Fibroblast of lung (primary cell): ENCODE results near the gene EPHA5. TPM values are rescaled to one million over a fixed set of nuclear protein-coding genes. Genes with fewer than 3 reads are reported as not detected.

Source experiments
- DNase-seq, 2 donors: peaks; one replicate each; pipeline versions ENCODE4 v3.0.0 to v3.0.0-alpha.2; 2010; ENCODE audit warnings: low read depth in 2 of 2
- H2AFZ ChIP-seq: 2 replicates; pipeline ENCODE4 v1.5.1; 2012; ENCODE audit warnings: low read length, control low read depth, inconsistent platforms
- H3K27ac ChIP-seq: 2 replicates; pipeline ENCODE4 v1.5.1; 2011; ENCODE audit warnings: low read length, control low read depth; ENCODE audit not compliant: insufficient read depth
- H3K27me3 ChIP-seq: 2 replicates; pipeline ENCODE4 v1.5.1; 2011; ENCODE audit warnings: mild to moderate bottlenecking, low read length; ENCODE audit not compliant: control insufficient read depth, insufficient read depth
- H3K36me3 ChIP-seq: 2 replicates; pipeline ENCODE4 v1.5.1; 2011; ENCODE audit warnings: low read length; ENCODE audit not compliant: control insufficient read depth, insufficient read depth
- H3K4me1 ChIP-seq: 2 replicates; pipeline ENCODE4 v1.5.1; 2011; ENCODE audit warnings: low read length; ENCODE audit not compliant: control insufficient read depth, insufficient read depth; ENCODE audit errors: extremely low read depth
- H3K4me2 ChIP-seq: 2 replicates; pipeline ENCODE4 v1.5.1; 2011; ENCODE audit warnings: low read length, control low read depth; ENCODE audit not compliant: insufficient read depth; ENCODE audit errors: extremely low read depth
- H3K4me3 ChIP-seq, 4 experiments: fragments of 200-600 bp in 1 of 4; sonication (generic) in 1 of 4; replicated peaks in 1 of 4; 2 replicates each; pipeline ENCODE4 v1.5.1; 2011 to 2016; ENCODE audit warnings: low read length in 4 of 4, low read depth in 3 of 4, mild to moderate bottlenecking in 3 of 4, control low read depth in 2 of 4, inconsistent platforms in 1 of 4, mixed read lengths in 1 of 4; ENCODE audit not compliant: insufficient read depth in 1 of 4; ENCODE audit errors: control extremely low read depth in 1 of 4
- H3K79me2 ChIP-seq: 2 replicates; pipeline ENCODE4 v1.5.1; 2012; ENCODE audit warnings: mild to moderate bottlenecking, low read length, inconsistent platforms; ENCODE audit not compliant: control insufficient read depth, insufficient read depth
- H3K9ac ChIP-seq: 2 replicates; pipeline ENCODE4 v1.5.1; 2011; ENCODE audit warnings: mild to moderate bottlenecking, low read length, control low read depth; ENCODE audit not compliant: insufficient read depth
- H3K9me3 ChIP-seq: 2 replicates; pipeline ENCODE4 v1.5.1; 2012; ENCODE audit warnings: low read depth, low read length; ENCODE audit not compliant: control insufficient read depth, insufficient read depth
- H4K20me1 ChIP-seq: 2 replicates; pipeline ENCODE4 v1.5.1; 2011; ENCODE audit warnings: low read length; ENCODE audit not compliant: control insufficient read depth, insufficient read depth; ENCODE audit errors: extremely low read depth
- CTCF ChIP-seq, 2 donors: IDR thresholded peaks in 1 of 2; conservative IDR thresholded peaks in 1 of 2; 1 replicate in 1 of 2; 2 replicates in 1 of 2; pipeline ENCODE4 v1.5.1; 2011 to 2012; ENCODE audit warnings: low read length in 2 of 2, control low read depth in 1 of 2, inconsistent platforms in 1 of 2, low read depth in 1 of 2, mild to moderate bottlenecking in 1 of 2
- EZH2 ChIP-seq: IDR thresholded peaks from 2 replicates; pipeline ENCODE4 v1.5.1; 2012; ENCODE audit warnings: low read length, control low read depth, mild to moderate bottlenecking; ENCODE audit errors: missing control alignments
- polyA plus RNA-seq, 2 donors: library from polyadenylated mRNA; depleted of rRNA in 1 of 2; stranded (reverse) in 1 of 2; unstranded in 1 of 2; fragments of >200 nt; gene quantifications; 2 replicates each; pipeline ENCODE4 v1.2.1, GENCODE V29; 2011 to 2012; ENCODE audit warnings: missing spikeins in 1 of 2
- total RNA-seq: library from RNA; depleted of rRNA; stranded (reverse); fragments of >200 nt; gene quantifications from 2 replicates; pipeline ENCODE4 v1.2.1, GENCODE V29; 2014

Gene EPHA5
- total and polyA plus RNA-seq, 2 donors (not counting 1 experiment from before 2014, with no cell fraction given) = under 0.01 to 0.16 TPM

- no peak overlapping the region for H3K27ac ChIP-seq
- H3K9me3 ChIP-seq = no peaks in the 10 kb centered on the region
- no peak overlapping the region for H3K4me2 ChIP-seq
- no peaks in the 10 kb centered on the region for H3K79me2 ChIP-seq
- no peak overlapping the region for H3K9ac ChIP-seq
- no peaks in the 10 kb centered on the region for H3K36me3 ChIP-seq
- H3K27me3 ChIP-seq = no peaks in the 10 kb centered on the region
- H3K4me3 ChIP-seq = no peak overlapping the region
- DNase-seq = peak in 1 of 2 donors; percentile 27
- no peak overlapping the region for H2AFZ ChIP-seq
- TF ChIP-seq CTCF (conservative IDR thresholded peaks at IDR 0.05 in 1 of 2, IDR thresholded peaks at IDR 0.05 in 1 of 2; ENCODE audit: low read depth in 1 of 2, low read length in 2 of 2) (no peak), EZH2 (no peak)
- H4K20me1 ChIP-seq = no peaks in the 10 kb centered on the region
- no peaks in the 10 kb centered on the region for H3K4me1 ChIP-seq
Measured at GRCh38 chr4:65600656-65601055, 69.6 kb downstream of the EPHA5 start.

GRCh38 chr4:65599340-65599739 is 70.9 kb downstream of the EPHA5 start:
- H2AFZ ChIP-seq = no peak overlapping the region
- no peak overlapping the region for H3K9ac ChIP-seq
- H4K20me1 ChIP-seq = no peaks in the 10 kb centered on the region
- peak in 1 of 2 donors; percentile 63 for DNase-seq
- no peaks in the 10 kb centered on the region for H3K36me3 ChIP-seq
- H3K27ac ChIP-seq = no peak overlapping the region
- no peak for TF ChIP-seq CTCF (conservative IDR thresholded peaks at IDR 0.05 in 1 of 2, IDR thresholded peaks at IDR 0.05 in 1 of 2; ENCODE audit: low read depth in 1 of 2, low read length in 2 of 2)
- TF ChIP-seq EZH2 = no peak
- H3K4me1 ChIP-seq = no peaks in the 10 kb centered on the region
- no peak overlapping the region for H3K4me2 ChIP-seq
- no peaks in the 10 kb centered on the region for H3K79me2 ChIP-seq
- no peaks in the 10 kb centered on the region for H3K9me3 ChIP-seq
- H3K27me3 ChIP-seq = no peaks in the 10 kb centered on the region
- no peak overlapping the region for H3K4me3 ChIP-seq

GRCh38 chr4:65597697-65598096 is 72.6 kb downstream of the EPHA5 start:
- Histone ChIP-seq H3K9me3 (no peaks in the 10 kb centered on the region), H3K79me2 (no peaks in the 10 kb centered on the region), H3K36me3 (no peaks in the 10 kb centered on the region), H3K4me1 (no peaks in the 10 kb centered on the region), H4K20me1 (no peaks in the 10 kb centered on the region), H3K27me3 (no peaks in the 10 kb centered on the region), H3K9ac (no peak overlapping the region), H3K4me3 (no peak overlapping the region), H3K27ac (no peak overlapping the region), H2AFZ (no peak overlapping the region), H3K4me2 (no peak overlapping the region)
- DNase-seq = peak in 1 of 2 donors; percentile 47
- TF ChIP-seq CTCF (conservative IDR thresholded peaks at IDR 0.05 in 1 of 2, IDR thresholded peaks at IDR 0.05 in 1 of 2; ENCODE audit: low read depth in 1 of 2, low read length in 2 of 2) (no peak), EZH2 (no peak)
